C4-2B (cell line): ENCODE data around the gene CILP2.

Experiments used
- CTCF ChIP-seq: fragments of 450-650 bp; conservative IDR thresholded peaks from 2 replicates; pipeline ENCODE4 v1.5.1; 2017; ENCODE audit warnings: mild to moderate bottlenecking
- ZFX ChIP-seq: fragments of 450-650 bp; IDR thresholded peaks from 2 replicates; pipeline ENCODE4 v1.6.1; 2017

DNA sequence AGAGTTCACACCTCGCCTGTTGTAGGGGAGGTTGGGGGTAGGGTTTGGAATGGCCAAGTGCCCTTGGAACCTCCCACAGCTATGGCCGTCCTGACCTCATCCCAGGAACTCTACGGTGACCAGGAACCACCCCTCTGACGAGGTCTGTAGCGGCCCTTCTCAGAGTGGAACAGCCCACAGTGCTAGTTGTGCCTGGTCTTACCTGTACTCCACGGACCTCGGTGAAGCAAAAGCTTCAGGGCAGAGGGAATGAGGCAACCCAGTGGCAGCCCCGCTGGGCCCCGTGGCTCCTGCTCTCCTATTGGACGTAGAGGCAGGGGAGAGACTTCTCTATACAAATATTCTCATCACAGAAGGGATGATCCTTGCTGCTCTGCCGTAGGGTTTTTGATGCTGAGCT lies 29.8 kb upstream of the CILP2 start:
- TF ChIP-seq CTCF (no peak), ZFX (no peak)
